IMR-90 (cell line): ENCODE data around the gene STYK1. TPM values are rescaled to one million over a fixed set of nuclear protein-coding genes. Genes with fewer than 3 reads are reported as not detected.

ENCODE experiments used
- ATAC-seq: fragments of 200-7000 bp; cut with Tn5 transposase; 2 replicates; pipeline ENCODE4 v1.9.1; 2020; ENCODE audit warnings: low read depth, mild to moderate bottlenecking, moderate library complexity
- BruUV-seq: library from RNA; stranded (reverse); fragments of 400-500 nt; replicated peaks from 2 replicates; lab custom pipeline; 2021; lab: Mats Ljungman, UMichigan
- CTCF ChIA-PET: fragments of 300-600 bp; formaldehyde crosslinking; extraction: SDS; loops from one replicate; lab custom pipeline; 2021; ENCODE audit warnings: antibody characterized with exemption; lab: Yijun Ruan, JAX
- POLR2A ChIA-PET: fragments of 300-600 bp; sonication (Branson Sonifier 250); formaldehyde crosslinking; loops from one replicate; lab custom pipeline; 2022; ENCODE audit warnings: antibody characterized with exemption; ENCODE audit not compliant: unreplicated experiment; lab: Charles Lee
- DNase-seq: peaks from one replicate; pipeline ENCODE4 v3.0.0; 2013
- H2AFZ ChIP-seq: replicated peaks from 2 replicates; pipeline ENCODE3; 2013; ENCODE audit warnings: low read length, mild to moderate bottlenecking; ENCODE audit not compliant: poor library complexity
- H2AK5ac ChIP-seq: 2 replicates; pipeline ENCODE4 v1.6.1; 2013; ENCODE audit warnings: low read depth, low read length, inconsistent platforms
- H2AK9ac ChIP-seq: replicated peaks from 2 replicates; pipeline ENCODE3; 2013; ENCODE audit warnings: mild to moderate bottlenecking, low read depth, low read length, moderate library complexity; ENCODE audit not compliant: poor library complexity
- H2BK120ac ChIP-seq: 2 replicates; pipeline ENCODE4 v1.6.1; 2013; ENCODE audit warnings: low read depth, low read length, inconsistent platforms
- H2BK15ac ChIP-seq: 3 replicates; pipeline ENCODE4 v1.6.1; 2013; ENCODE audit warnings: low read depth, low read length, inconsistent platforms
- H2BK20ac ChIP-seq: 2 replicates; pipeline ENCODE4 v1.6.1; 2013; ENCODE audit warnings: low read depth, mild to moderate bottlenecking, inconsistent platforms, low read length, moderate library complexity
- H2BK5ac ChIP-seq: 2 replicates; pipeline ENCODE4 v1.6.1; 2013; ENCODE audit warnings: mild to moderate bottlenecking, low read depth, low read length, inconsistent platforms; ENCODE audit not compliant: poor library complexity, severe bottlenecking
- H3K14ac ChIP-seq: replicated peaks from 2 replicates; pipeline ENCODE4 v1.6.1; 2013; ENCODE audit warnings: low read depth, low read length, inconsistent platforms
- H3K18ac ChIP-seq: 2 replicates; pipeline ENCODE4 v1.6.1; 2013; ENCODE audit warnings: low read depth, low read length, control low read depth
- H3K23ac ChIP-seq: 2 replicates; pipeline ENCODE4 v1.6.1; 2013; ENCODE audit warnings: low read depth, low read length, inconsistent platforms
- H3K27ac ChIP-seq: 2 replicates; pipeline ENCODE4 v1.5.1; 2013; ENCODE audit warnings: mild to moderate bottlenecking, control low read depth, low read length; ENCODE audit not compliant: insufficient read depth
- H3K27me3 ChIP-seq: 2 replicates; pipeline ENCODE4 v1.6.1; 2013; ENCODE audit warnings: low read length; ENCODE audit not compliant: control insufficient read depth, insufficient read depth
- H3K36me3 ChIP-seq: 2 replicates; pipeline ENCODE4 v1.6.1; 2013; ENCODE audit warnings: low read length, mixed read lengths; ENCODE audit not compliant: control insufficient read depth, insufficient read depth
- H3K4ac ChIP-seq: 2 replicates; pipeline ENCODE4 v1.6.1; 2013; ENCODE audit warnings: low read depth, low read length, inconsistent platforms
- H3K4me1 ChIP-seq: 2 replicates; pipeline ENCODE4 v1.6.1; 2013; ENCODE audit warnings: low read length, mixed read lengths; ENCODE audit not compliant: control insufficient read depth, insufficient read depth
- H3K4me2 ChIP-seq: 2 replicates; pipeline ENCODE4 v1.6.1; 2013; ENCODE audit warnings: low read depth, mild to moderate bottlenecking, control low read depth, low read length, moderate library complexity
- H3K4me3 ChIP-seq: 2 replicates; pipeline ENCODE4 v1.5.1; 2013; ENCODE audit warnings: low read depth, mild to moderate bottlenecking, control low read depth, low read length, moderate library complexity; ENCODE audit not compliant: insufficient read depth
- H3K56ac ChIP-seq: 2 replicates; pipeline ENCODE4 v1.6.1; 2013; ENCODE audit warnings: low read length, inconsistent platforms; ENCODE audit not compliant: insufficient read depth; ENCODE audit errors: extremely low read depth
- H3K79me1 ChIP-seq, 2 experiments: 2 replicates each; pipeline ENCODE4 v1.6.1; 2013; ENCODE audit warnings: low read length in 2 of 2, inconsistent platforms in 1 of 2, low read depth in 1 of 2
- H3K9ac ChIP-seq: 2 replicates; pipeline ENCODE4 v1.6.1; 2013; ENCODE audit warnings: low read depth, low read length, control low read depth
- H3K9me1 ChIP-seq: 2 replicates; pipeline ENCODE4 v1.6.1; 2013; ENCODE audit warnings: low read length, inconsistent platforms; ENCODE audit not compliant: insufficient read depth
- H3K9me3 ChIP-seq: 2 replicates; pipeline ENCODE4 v1.6.1; 2013; ENCODE audit warnings: low read length; ENCODE audit not compliant: control insufficient read depth, insufficient read depth
- H4K20me1 ChIP-seq: 2 replicates; pipeline ENCODE4 v1.6.1; 2013; ENCODE audit warnings: low read length, inconsistent platforms; ENCODE audit not compliant: insufficient read depth
- H4K5ac ChIP-seq: 2 replicates; pipeline ENCODE4 v1.6.1; 2013; ENCODE audit warnings: mild to moderate bottlenecking, low read depth, low read length, control low read depth
- H4K8ac ChIP-seq, 2 experiments: 2 replicates each; pipeline ENCODE4 v1.6.1; 2013; ENCODE audit warnings: low read depth in 2 of 2, low read length in 2 of 2, control low read depth in 1 of 2, inconsistent platforms in 1 of 2
- H4K91ac ChIP-seq: 2 replicates; pipeline ENCODE4 v1.6.1; 2013; ENCODE audit warnings: low read depth, low read length, inconsistent platforms; ENCODE audit not compliant: insufficient read depth
- BHLHE40 ChIP-seq: fragments of 150-350 bp; IDR thresholded peaks from 2 replicates; pipeline ENCODE4 v1.6.1; 2016; ENCODE audit warnings: mild to moderate bottlenecking, low read depth, low read length
- CEBPB ChIP-seq: IDR thresholded peaks from 2 replicates; pipeline ENCODE4 v1.6.1; 2012; ENCODE audit warnings: low read depth, low read length, improper control_type of control experiment
- CHD1 ChIP-seq: IDR thresholded peaks from 2 replicates; pipeline ENCODE4 v1.6.1; 2012; ENCODE audit warnings: low read depth, low read length, improper control_type of control experiment
- CTCF ChIP-seq: conservative IDR thresholded peaks from 2 replicates; pipeline ENCODE4 v1.5.1; 2012; ENCODE audit warnings: mild to moderate bottlenecking, low read depth, low read length, improper control_type of control experiment
- MAFK ChIP-seq: IDR thresholded peaks from 2 replicates; pipeline ENCODE4 v1.6.1; 2012; ENCODE audit warnings: low read depth, low read length, improper control_type of control experiment
- MXI1 ChIP-seq: IDR thresholded peaks from 2 replicates; pipeline ENCODE4 v1.6.1; 2012; ENCODE audit warnings: low read depth, mild to moderate bottlenecking, low read length, moderate library complexity, borderline replicate concordance
- POLR2A ChIP-seq: IDR thresholded peaks from 2 replicates; pipeline ENCODE4 v1.6.1; 2012; ENCODE audit warnings: mild to moderate bottlenecking, low read depth, low read length
- SMC3 ChIP-seq: fragments of 150-350 bp; IDR thresholded peaks from 2 replicates; pipeline ENCODE4 v1.6.1; 2016; ENCODE audit warnings: low read depth, mild to moderate bottlenecking, antibody characterized with exemption, low read length, moderate library complexity
- USF2 ChIP-seq: fragments of 150-350 bp; IDR thresholded peaks from 2 replicates; pipeline ENCODE4 v1.6.1; 2017; ENCODE audit warnings: mild to moderate bottlenecking, antibody characterized with exemption, low read length, low read depth
- WGBS, 2 experiments: methylation state at CpG; one replicate each; pipeline versions ENCODE4 v1.1.5 to v1.1.7; 2013; ENCODE audit warnings: missing lambda C conversion rate in 2 of 2; ENCODE audit not compliant: insufficient read length in 1 of 2; ENCODE audit errors: extremely low coverage in 2 of 2; 5-methylcytosine and 5-hydroxymethylcytosine counted together
- dilution Hi-C: fragments of 300-500 bp; cut with HindIII; formaldehyde crosslinking; loops from one replicate; pipeline ENCODE4 v1.14.3; 2018; ENCODE audit warnings: low sequenced_read_pairs; ENCODE audit not compliant: unreplicated experiment
- in situ Hi-C: fragments of 300-500 bp; cut with MboI; formaldehyde crosslinking; loops from 3 replicates; pipeline ENCODE4 v1.14.3; 2019; ENCODE audit warnings: low sequenced_read_pairs, inconsistent platforms, mixed read lengths
- intact Hi-C: fragments of 100-400 bp; cut with micrococcal nuclease; formaldehyde crosslinking; loops from 2 replicates; pipeline ENCODE4 v1.10.0; 2022
- polyA plus RNA-seq, 3 experiments: library from polyadenylated mRNA; depleted of rRNA; stranded (reverse); fragments of >200 nt; gene quantifications; 2 replicates each; pipeline ENCODE4 v1.2.3, GENCODE V29; 2012; ENCODE audit warnings: low replicate concordance in 1 of 3
- total RNA-seq: library from RNA; depleted of rRNA; stranded (reverse); fragments of >200 nt; gene quantifications from 2 replicates; pipeline ENCODE4 v1.2.3, GENCODE V29; 2012
- TF ChIP-seq, protein P1 (sequence below): fragments of 150-350 bp; IDR thresholded peaks from 2 replicates; pipeline ENCODE4 v1.6.1; 2016; ENCODE audit warnings: low read depth, mild to moderate bottlenecking, low read length, moderate library complexity, borderline replicate concordance

STYK1 gene
- total and polyA plus RNA-seq, 2 of the 4 experiments (the other 2 are of a cell fraction): 0.36 to 0.72 TPM

GRCh38 chr12:10590966-10591365 lies 82.9 kb downstream of the STYK1 start:
- CTCF ChIA-PET: no interaction called here

More at GRCh38 chr12:10590966-10591365, 82.9 kb downstream of the STYK1 start:
- no peak overlapping the region for H2AFZ ChIP-seq
- no peaks in the 10 kb centered on the region for H3K9me1 ChIP-seq
- H3K18ac ChIP-seq: no peak overlapping the region
- no peak overlapping the region for H2BK120ac ChIP-seq
- DNase-seq (no peak), ATAC-seq (no peak)
- no peak overlapping the region for H2AK5ac ChIP-seq
- no peak overlapping the region for H3K23ac ChIP-seq
- no peak overlapping the region for H4K5ac ChIP-seq
- no peaks in the 10 kb centered on the region for H3K27me3 ChIP-seq
- H2BK15ac ChIP-seq: no peak overlapping the region
- no peaks in the 10 kb centered on the region for H3K9me3 ChIP-seq
- no peak overlapping the region for H3K4me3 ChIP-seq
- H3K36me3 ChIP-seq: 0 out of 2 replicates have a peak, but pooled peaks cover 2% of the 10 kb centered on the region
- no peak overlapping the region for H3K56ac ChIP-seq
- dilution Hi-C loops (no loop called here), intact Hi-C loops (no loop called here), in situ Hi-C loops (no loop called here)
- H2AK9ac ChIP-seq: no peak overlapping the region
- H3K9ac ChIP-seq: no peak overlapping the region
- no CpG with 5 or more reads among the region's 3 CpGs for WGBS, 2 experiments
- no peaks in the 10 kb centered on the region for H3K4me1 ChIP-seq
- no peaks in the 10 kb centered on the region for H4K20me1 ChIP-seq
- H3K14ac ChIP-seq: no peak overlapping the region
- no peak overlapping the region for H3K27ac ChIP-seq
- POLR2A ChIA-PET: no interaction called here
- no TSS peak for BruUV-seq
- no peak overlapping the region for H3K4me2 ChIP-seq
- H4K8ac ChIP-seq: no peak overlapping the region
- no peaks in the 10 kb centered on the region for H3K79me1 ChIP-seq
- no peak overlapping the region for H4K91ac ChIP-seq
- H3K4ac ChIP-seq: no peak overlapping the region
- no peak overlapping the region for H2BK20ac ChIP-seq
- no peak for TF ChIP-seq USF2
- no peak for TF ChIP-seq MAFK
- TF ChIP-seq CHD1: no peak
- TF ChIP-seq CTCF: no peak
- TF ChIP-seq POLR2A: no peak
- TF ChIP-seq, protein P1, sequence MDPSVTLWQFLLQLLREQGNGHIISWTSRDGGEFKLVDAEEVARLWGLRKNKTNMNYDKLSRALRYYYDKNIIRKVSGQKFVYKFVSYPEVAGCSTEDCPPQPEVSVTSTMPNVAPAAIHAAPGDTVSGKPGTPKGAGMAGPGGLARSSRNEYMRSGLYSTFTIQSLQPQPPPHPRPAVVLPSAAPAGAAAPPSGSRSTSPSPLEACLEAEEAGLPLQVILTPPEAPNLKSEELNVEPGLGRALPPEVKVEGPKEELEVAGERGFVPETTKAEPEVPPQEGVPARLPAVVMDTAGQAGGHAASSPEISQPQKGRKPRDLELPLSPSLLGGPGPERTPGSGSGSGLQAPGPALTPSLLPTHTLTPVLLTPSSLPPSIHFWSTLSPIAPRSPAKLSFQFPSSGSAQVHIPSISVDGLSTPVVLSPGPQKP: no peak
- no peak for TF ChIP-seq BHLHE40
- no peak for TF ChIP-seq CEBPB
- no peak for TF ChIP-seq MXI1
- TF ChIP-seq SMC3: no peak
- no peak overlapping the region for H2BK5ac ChIP-seq
